B cell (primary cell): ENCODE measurements around the gene ZNF683. TPM values are rescaled to one million over a fixed set of nuclear protein-coding genes. Genes with fewer than 3 reads are reported as not detected.

Experiments used
- ATAC-seq: fragments of 200-7000 bp; cut with Tn5 transposase; one replicate; pipeline ENCODE4 v1.10.0; 2021; ENCODE audit warnings: low read depth, mild to moderate bottlenecking, moderate number of reproducible peaks, moderate library complexity
- CTCF ChIA-PET: fragments of 350-600 bp; sonication (Branson Sonifier 250); formaldehyde crosslinking; loops from one replicate; lab custom pipeline; 2021; ENCODE audit warnings: antibody characterized with exemption, inconsistent platforms; lab: Charles Lee
- POLR2A ChIA-PET: fragments of 350-600 bp; sonication (Branson Sonifier 250); formaldehyde crosslinking; loops from one replicate; lab custom pipeline; 2021; ENCODE audit warnings: antibody characterized with exemption; lab: Charles Lee
- DNase-seq: peaks from one replicate; pipeline ENCODE4 v3.0.0; 2013
- H2AFZ ChIP-seq: 2 replicates; pipeline ENCODE4 v1.6.1; 2012; ENCODE audit warnings: mild to moderate bottlenecking, low read depth, low read length; ENCODE audit not compliant: insufficient read depth, poor library complexity, severe bottlenecking
- H3K27ac ChIP-seq, 2 donors: 1 replicate in 1 of 2; 2 replicates in 1 of 2; pipeline ENCODE4 v1.5.1; 2012 to 2013; ENCODE audit warnings: low read length in 2 of 2, mild to moderate bottlenecking in 2 of 2, moderate library complexity in 1 of 2
- H3K27me3 ChIP-seq, 4 experiments: fragments of 200-600 bp in 1 of 4; sonication (generic) in 1 of 4; replicated peaks in 1 of 4; 1 replicate in 2 of 4; 2 replicates in 2 of 4; pipeline versions ENCODE4 v1.6.1 to v1.7.0; 2013 to 2016; ENCODE audit warnings: low read length in 3 of 4, mild to moderate bottlenecking in 2 of 4, mixed read lengths in 1 of 4, moderate library complexity in 1 of 4; ENCODE audit not compliant: insufficient read depth in 4 of 4, control insufficient read depth in 3 of 4; ENCODE audit errors: control extremely low read depth in 1 of 4
- H3K36me3 ChIP-seq, 2 experiments: replicated peaks in 1 of 2; 1 replicate in 1 of 2; 2 replicates in 1 of 2; pipeline versions ENCODE4 v1.6.1 to v1.7.1; 2013; ENCODE audit warnings: low read length in 1 of 2; ENCODE audit not compliant: insufficient read depth in 2 of 2, control insufficient read depth in 1 of 2; ENCODE audit errors: control extremely low read depth in 1 of 2, extremely low read depth in 1 of 2
- H3K4me1 ChIP-seq, 2 donors: fragments of 200-600 bp in 1 of 2; sonication (generic) in 1 of 2; 1 replicate in 1 of 2; 2 replicates in 1 of 2; pipeline versions ENCODE4 v1.5.1 to v1.6.1; 2013 to 2017; ENCODE audit warnings: low read length in 2 of 2; ENCODE audit not compliant: control insufficient read depth in 2 of 2, insufficient read depth in 2 of 2
- H3K4me2 ChIP-seq: replicated peaks from 2 replicates; pipeline ENCODE3; 2012; ENCODE audit warnings: mild to moderate bottlenecking, low read depth, low read length; ENCODE audit not compliant: poor library complexity, severe bottlenecking
- H3K4me3 ChIP-seq, 5 experiments: fragments of 200-600 bp in 1 of 5; sonication (generic) in 1 of 5; 1 replicate in 3 of 5; 2 replicates in 2 of 5; pipeline versions ENCODE4 v1.5.1 to v1.7.0; 2011 to 2016; ENCODE audit warnings: low read length in 4 of 5, mild to moderate bottlenecking in 4 of 5, low read depth in 2 of 5, control low read depth in 1 of 5, moderate library complexity in 1 of 5; ENCODE audit not compliant: insufficient read depth in 1 of 5; ENCODE audit errors: control extremely low read depth in 1 of 5, extremely low read depth in 1 of 5
- H3K79me2 ChIP-seq: fragments of 200-600 bp; sonication (generic); one replicate; pipeline ENCODE4 v1.6.0; 2016; ENCODE audit warnings: low read length; ENCODE audit not compliant: control insufficient read depth, insufficient read depth
- H3K9ac ChIP-seq: fragments of 200-600 bp; sonication (generic); 2 replicates; pipeline ENCODE4 v1.6.1; 2017; ENCODE audit warnings: mild to moderate bottlenecking, low read length, moderate library complexity
- H3K9me3 ChIP-seq, 3 donors: one replicate each; pipeline versions ENCODE4 v1.6.1 to v1.7.1; 2013; ENCODE audit warnings: low read length in 2 of 3; ENCODE audit not compliant: control insufficient read depth in 2 of 3, insufficient read depth in 1 of 3; ENCODE audit errors: control extremely low read depth in 1 of 3
- H4K20me1 ChIP-seq: 2 replicates; pipeline ENCODE4 v1.6.0; 2012; ENCODE audit warnings: mild to moderate bottlenecking, low read length; ENCODE audit not compliant: insufficient read depth, control insufficient read depth, poor library complexity, severe bottlenecking
- H3K27ac Mint-ChIP-seq: one replicate; pipeline ENCODE4 v1.8.0; 2021; ENCODE audit warnings: mixed read lengths
- H3K27me3 Mint-ChIP-seq: one replicate; pipeline ENCODE4 v1.8.0; 2021; ENCODE audit warnings: mixed read lengths
- H3K4me1 Mint-ChIP-seq: one replicate; pipeline ENCODE4 v1.8.0; 2021; ENCODE audit warnings: mixed read lengths
- H3K4me3 Mint-ChIP-seq: one replicate; pipeline ENCODE4 v1.8.0; 2021; ENCODE audit warnings: mixed read lengths
- H3K9me3 Mint-ChIP-seq: one replicate; pipeline ENCODE4 v1.8.0; 2022; ENCODE audit warnings: mixed read lengths; ENCODE audit not compliant: insufficient read depth
- EZH2 ChIP-seq: IDR thresholded peaks from 2 replicates; pipeline ENCODE4 v1.6.1; 2012; ENCODE audit warnings: borderline replicate concordance, low read depth, mild to moderate bottlenecking, moderate library complexity, low read length; ENCODE audit not compliant: insufficient read depth, poor library complexity, severe bottlenecking
- WGBS: methylation state at CpG from one replicate; pipeline ENCODE4 v1.1.5; 2013; ENCODE audit warnings: missing lambda C conversion rate; ENCODE audit not compliant: insufficient coverage; 5-methylcytosine and 5-hydroxymethylcytosine counted together
- intact Hi-C: fragments of 100-400 bp; cut with micrococcal nuclease; formaldehyde crosslinking; loops from one replicate; pipeline ENCODE4 v1.10.0; 2022
- polyA plus RNA-seq: library from polyadenylated mRNA; depleted of rRNA; stranded (reverse); fragments of >200 nt; gene quantifications from 2 replicates; pipeline ENCODE4 v1.2.3, GENCODE V29; 2012
- total RNA-seq, 2 donors: library from RNA; stranded (reverse); fragments of 120-200 nt in 1 of 2; gene quantifications; 1 replicate in 1 of 2; 2 replicates in 1 of 2; pipeline versions ENCODE4 v1.2.3 to v1.2.4, GENCODE V29; 2013 to 2022
- TF ChIP-seq, protein P1 (sequence below): fragments of 200-600 bp; IDR thresholded peaks from one replicate; pipeline ENCODE4 v1.8.0; 2022; ENCODE audit warnings: antibody characterized with exemption, mild to moderate bottlenecking

Gene ZNF683
- total and polyA plus RNA-seq, 2 donors (not counting 1 experiment from before 2014, with no cell fraction given) = 0.45 to 0.67 TPM

DNA sequence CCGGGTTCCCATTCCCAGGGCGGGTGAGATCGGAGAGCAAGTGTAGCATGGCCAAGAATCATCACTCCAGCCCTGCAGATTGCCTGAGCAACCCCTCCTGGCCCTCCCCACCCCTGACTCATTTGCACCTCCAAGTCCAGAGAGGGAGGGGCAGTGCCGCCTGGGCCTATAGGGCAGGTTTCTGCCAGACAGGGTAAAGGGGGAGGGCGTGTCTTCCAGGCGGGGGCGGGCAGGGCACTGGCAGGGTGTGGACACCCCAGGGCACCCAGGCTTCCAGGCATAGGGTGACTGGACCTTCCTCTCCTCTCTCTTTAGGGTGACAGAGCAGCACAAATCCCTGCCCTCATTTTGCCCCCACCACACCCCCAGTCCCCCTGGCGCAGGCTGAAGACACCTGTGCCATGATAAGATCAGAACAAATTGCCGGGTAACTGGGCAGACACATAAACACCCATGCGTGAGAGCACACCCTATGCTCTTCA is 15.4 kb downstream of the ZNF683 start:
- Histone ChIP-seq H3K36me3 (no peaks in the 10 kb centered on the region), H3K9ac (no peak overlapping the region), H2AFZ (no peak overlapping the region), H3K27ac (no peak overlapping the region), H3K4me3 (no peak overlapping the region), H3K9me3 (peaks cover 0 to 11% (median 0%) of the 10 kb centered on the region in 3 donors), H4K20me1 (no peaks in the 10 kb centered on the region), H3K4me2 (no peak overlapping the region), H3K79me2 (no peaks in the 10 kb centered on the region), H3K27me3 (peaks cover 0 to 35% (median 8%) of the 10 kb centered on the region in 4 experiments), H3K4me1 (peaks cover 18 to 20% of the 10 kb centered on the region in 2 donors)
- peaks cover 23% of the 10 kb centered on the region for H3K27me3 Mint-ChIP-seq
- WGBS = 91% methylated on average over 6 of the region's 10 CpGs
- DNase-seq (no peak), ATAC-seq (no peak)
- POLR2A ChIA-PET = no interaction called here
- CTCF ChIA-PET = interaction anchor here (2.1 kb wide), 1 partner anchor 82 kb away, joined by 10 read pairs; no protein-coding TSS in a partner anchor
- H3K4me3 Mint-ChIP-seq = no peak overlapping the region
- H3K9me3 Mint-ChIP-seq = no peaks in the 10 kb centered on the region
- H3K4me1 Mint-ChIP-seq = peaks cover 27% of the 10 kb centered on the region
- intact Hi-C loops = no loop called here
- no peak for TF ChIP-seq EZH2
- TF ChIP-seq, protein P1, sequence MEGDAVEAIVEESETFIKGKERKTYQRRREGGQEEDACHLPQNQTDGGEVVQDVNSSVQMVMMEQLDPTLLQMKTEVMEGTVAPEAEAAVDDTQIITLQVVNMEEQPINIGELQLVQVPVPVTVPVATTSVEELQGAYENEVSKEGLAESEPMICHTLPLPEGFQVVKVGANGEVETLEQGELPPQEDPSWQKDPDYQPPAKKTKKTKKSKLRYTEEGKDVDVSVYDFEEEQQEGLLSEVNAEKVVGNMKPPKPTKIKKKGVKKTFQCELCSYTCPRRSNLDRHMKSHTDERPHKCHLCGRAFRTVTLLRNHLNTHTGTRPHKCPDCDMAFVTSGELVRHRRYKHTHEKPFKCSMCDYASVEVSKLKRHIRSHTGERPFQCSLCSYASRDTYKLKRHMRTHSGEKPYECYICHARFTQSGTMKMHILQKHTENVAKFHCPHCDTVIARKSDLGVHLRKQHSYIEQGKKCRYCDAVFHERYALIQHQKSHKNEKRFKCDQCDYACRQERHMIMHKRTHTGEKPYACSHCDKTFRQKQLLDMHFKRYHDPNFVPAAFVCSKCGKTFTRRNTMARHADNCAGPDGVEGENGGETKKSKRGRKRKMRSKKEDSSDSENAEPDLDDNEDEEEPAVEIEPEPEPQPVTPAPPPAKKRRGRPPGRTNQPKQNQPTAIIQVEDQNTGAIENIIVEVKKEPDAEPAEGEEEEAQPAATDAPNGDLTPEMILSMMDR = no peak
- no peak overlapping the region for H3K27ac Mint-ChIP-seq

DNA sequence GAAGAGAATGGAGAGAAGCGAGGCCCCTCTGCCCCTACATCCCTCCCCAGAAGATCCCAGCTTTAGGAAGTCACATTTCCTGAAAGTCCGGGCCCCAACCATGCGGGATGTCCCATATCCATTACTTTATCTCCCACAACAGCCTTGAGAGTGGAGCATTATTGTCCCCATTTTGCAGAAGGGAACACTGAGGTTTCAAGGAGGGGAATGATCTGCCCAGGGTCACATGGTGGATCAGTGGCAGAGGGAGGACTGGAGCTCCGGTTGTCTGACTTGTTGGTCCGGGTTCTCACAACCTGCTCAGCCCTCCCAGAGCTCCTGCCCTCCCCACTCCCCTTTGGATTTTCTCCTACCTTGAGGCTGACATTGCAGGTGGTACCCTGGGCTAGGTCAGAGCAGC is 16.4 kb downstream of the ZNF683 start:
- no peaks in the 10 kb centered on the region for H3K36me3 ChIP-seq
- Mint-ChIP-seq H3K4me3 (no peak overlapping the region), H3K4me1 (peaks cover 19% of the 10 kb centered on the region), H3K27me3 (peaks cover 22% of the 10 kb centered on the region), H3K27ac (no peak overlapping the region), H3K9me3 (no peaks in the 10 kb centered on the region)
- H3K79me2 ChIP-seq = no peaks in the 10 kb centered on the region
- no peak overlapping the region for H2AFZ ChIP-seq
- POLR2A ChIA-PET = interaction anchor here (0.5 kb wide), 1 partner anchor 9 kb away, joined by 7 read pairs; no protein-coding TSS in a partner anchor
- ATAC-seq (no peak), DNase-seq (no peak)
- H3K27ac ChIP-seq = no peak overlapping the region
- CTCF ChIA-PET = no interaction called here
- H4K20me1 ChIP-seq = no peaks in the 10 kb centered on the region
- H3K4me2 ChIP-seq = no peak overlapping the region
- no peak overlapping the region for H3K9ac ChIP-seq
- intact Hi-C loops = no loop called here
- H3K4me3 ChIP-seq = no peak overlapping the region
- WGBS = 83% methylated on average over 2 of the region's 5 CpGs
- H3K9me3 ChIP-seq = peaks cover 0 to 11% (median 0%) of the 10 kb centered on the region in 3 donors
- H3K27me3 ChIP-seq = peaks cover 0 to 32% (median 7%) of the 10 kb centered on the region in 4 experiments
- peaks cover 14 to 15% of the 10 kb centered on the region in 2 donors for H3K4me1 ChIP-seq
- TF ChIP-seq, protein P1 = no peak
- TF ChIP-seq EZH2 = no peak
